HCT116 (cell line): ENCODE results near the gene ERBB4.

ENCODE experiments used
- CEBPB ChIP-seq: IDR thresholded peaks from 2 replicates; pipeline ENCODE4 v1.6.1; 2012; ENCODE audit warnings: low read depth
- CTCF ChIP-seq, 3 experiments: fragments of 200-600 bp in 1 of 3; sonication (generic) in 1 of 3; IDR thresholded peaks in 2 of 3; conservative IDR thresholded peaks in 1 of 3; 2 replicates each; pipeline ENCODE4 v1.5.1; 2012 to 2017; ENCODE audit warnings: low read depth in 2 of 3, low read length in 2 of 3, antibody characterized with exemption in 1 of 3, borderline replicate concordance in 1 of 3, control low read depth in 1 of 3, mild to moderate bottlenecking in 1 of 3, mixed read lengths in 1 of 3, mixed run types in 1 of 3, moderate library complexity in 1 of 3; ENCODE audit not compliant: insufficient read depth in 1 of 3
- EZH2phosphoT487 ChIP-seq: fragments of 200-600 bp; IDR thresholded peaks from 2 replicates; pipeline ENCODE4 v1.6.1; 2018; ENCODE audit warnings: antibody characterized with exemption, borderline replicate concordance
- FOSL1 ChIP-seq: IDR thresholded peaks from 2 replicates; pipeline ENCODE4 v1.6.1; 2012; ENCODE audit warnings: low read depth
- JUND ChIP-seq: IDR thresholded peaks from 2 replicates; pipeline ENCODE4 v1.6.1; 2012
- POLR2A ChIP-seq: IDR thresholded peaks from 2 replicates; pipeline ENCODE4 v1.7.0; 2011; ENCODE audit warnings: borderline replicate concordance; ENCODE audit not compliant: insufficient read depth, insufficient read length; ENCODE audit errors: extremely low read depth
- POLR2AphosphoS5 ChIP-seq: IDR thresholded peaks from 2 replicates; pipeline ENCODE4 v1.6.1; 2011; ENCODE audit warnings: mild to moderate bottlenecking, low read depth, low read length, moderate library complexity
- REST ChIP-seq: IDR thresholded peaks from 2 replicates; pipeline ENCODE4 v1.6.1; 2012; ENCODE audit warnings: low read depth
- SIN3A ChIP-seq: IDR thresholded peaks from 2 replicates; pipeline ENCODE4 v1.6.1; 2012; ENCODE audit warnings: low read depth
- ZFX ChIP-seq: fragments of 450-650 bp; IDR thresholded peaks from 2 replicates; pipeline ENCODE4 v1.6.1; 2017
- TF ChIP-seq, protein P1 (sequence below): IDR thresholded peaks from 2 replicates; pipeline ENCODE4 v1.6.1; 2012

DNA sequence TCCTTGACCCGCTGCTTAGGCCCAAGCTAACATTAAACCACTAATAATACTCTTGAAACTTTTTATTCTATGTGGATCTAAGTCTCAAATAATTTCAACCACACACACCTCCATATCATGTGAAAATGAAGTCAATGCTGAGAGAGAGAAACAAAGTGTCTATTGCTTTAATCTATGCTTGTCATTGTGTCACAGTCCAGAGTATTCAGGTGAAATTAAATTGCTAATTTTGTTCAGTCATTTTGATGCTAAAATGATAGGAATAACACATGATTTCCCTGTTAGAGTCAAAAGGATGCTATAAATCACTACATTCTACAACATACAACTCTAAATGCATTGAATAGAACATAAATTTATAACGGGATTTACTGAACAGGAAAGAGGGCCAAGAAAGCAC lies 195.4 kb downstream of the ERBB4 start:
- TF ChIP-seq POLR2A (no peak), REST (no peak), CTCF (IDR thresholded peaks at IDR 0.05 in 2 of 3, conservative IDR thresholded peaks at IDR 0.05 in 1 of 3; ENCODE audit: borderline replicate concordance in 1 of 3, insufficient read depth in 1 of 3, low read depth in 2 of 3, low read length in 2 of 3) (no peak), FOSL1 (no peak), POLR2AphosphoS5 (no peak), ZFX (no peak), CEBPB (no peak), EZH2phosphoT487 (no peak), SIN3A (no peak), JUND (no peak)
- TF ChIP-seq, protein P1, sequence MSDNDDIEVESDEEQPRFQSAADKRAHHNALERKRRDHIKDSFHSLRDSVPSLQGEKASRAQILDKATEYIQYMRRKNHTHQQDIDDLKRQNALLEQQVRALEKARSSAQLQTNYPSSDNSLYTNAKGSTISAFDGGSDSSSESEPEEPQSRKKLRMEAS: no peak
